H1 (cell line): Measurements from ENCODE around the gene LRRC4C. TPM values are rescaled to one million over a fixed set of nuclear protein-coding genes. Genes with fewer than 3 reads are reported as not detected.

ENCODE experiments used
- CTCF ChIA-PET: fragments of 300-600 bp; sonication (Branson Sonifier 250); formaldehyde crosslinking; loops from one replicate; lab custom pipeline; 2021; ENCODE audit not compliant: partially characterized antibody; lab: Charles Lee
- POLR2A ChIA-PET: fragments of 300-600 bp; sonication (Branson Sonifier 250); formaldehyde crosslinking; loops from one replicate; lab custom pipeline; 2021; ENCODE audit warnings: inconsistent platforms; ENCODE audit not compliant: partially characterized antibody; lab: Charles Lee
- DNase-seq, 2 experiments: peaks; one replicate each; pipeline versions ENCODE4 v3.0.0 to v3.0.0-alpha.2; 2010 to 2022; ENCODE audit warnings: low spot score in 2 of 2, low read depth in 1 of 2, mixed read lengths in 1 of 2
- FAIRE-seq: peaks from 2 replicates; lab custom pipeline; 2011; peaks lifted over from hg19 to GRCh38; lab: Jason Lieb, UNC
- H2AFZ ChIP-seq: 2 replicates; pipeline ENCODE4 v1.8.1; 2012; ENCODE audit warnings: low read length, inconsistent platforms
- H2AK5ac ChIP-seq: 2 replicates; pipeline ENCODE4 v1.6.1; 2013; ENCODE audit warnings: low read depth, low read length
- H2BK120ac ChIP-seq: replicated peaks from 2 replicates; pipeline ENCODE3; 2013; ENCODE audit warnings: low read depth, low read length, inconsistent platforms
- H2BK12ac ChIP-seq: 2 replicates; pipeline ENCODE4 v1.6.1; 2013; ENCODE audit warnings: low read depth, low read length
- H2BK15ac ChIP-seq: 2 replicates; pipeline ENCODE4 v1.6.1; 2013; ENCODE audit warnings: low read length
- H2BK20ac ChIP-seq: 2 replicates; pipeline ENCODE4 v1.6.1; 2013; ENCODE audit warnings: low read length
- H2BK5ac ChIP-seq: 2 replicates; pipeline ENCODE4 v1.6.1; 2013; ENCODE audit warnings: low read depth, low read length
- H3K14ac ChIP-seq: 2 replicates; pipeline ENCODE4 v1.6.1; 2013; ENCODE audit warnings: inconsistent platforms; ENCODE audit not compliant: insufficient read length
- H3K18ac ChIP-seq: 2 replicates; pipeline ENCODE4 v1.6.1; 2013; ENCODE audit warnings: low read length; ENCODE audit errors: extremely low read depth
- H3K23ac ChIP-seq: 2 replicates; pipeline ENCODE4 v1.6.1; 2013; ENCODE audit warnings: inconsistent platforms; ENCODE audit not compliant: insufficient read length
- H3K23me2 ChIP-seq: 2 replicates; pipeline ENCODE4 v1.6.1; 2013; ENCODE audit warnings: low read depth, low read length
- H3K27ac ChIP-seq: 2 replicates; pipeline ENCODE4 v1.6.1; 2011; ENCODE audit warnings: low read depth, low read length, inconsistent platforms
- H3K27me3 ChIP-seq, 4 experiments: replicated peaks in 1 of 4; 1 replicate in 1 of 4; 2 replicates in 3 of 4; pipeline versions ENCODE4 v1.6.1 to v1.8.1; 2011 to 2013; ENCODE audit warnings: low read length in 3 of 4, mild to moderate bottlenecking in 3 of 4, inconsistent platforms in 2 of 4, mixed read lengths in 2 of 4, moderate library complexity in 1 of 4; ENCODE audit not compliant: control insufficient read depth in 3 of 4, insufficient read depth in 3 of 4; ENCODE audit errors: extremely low read depth in 1 of 4
- H3K36me3 ChIP-seq, 4 experiments: 2 replicates each; pipeline versions ENCODE4 v1.6.1 to v1.8.1; 2011 to 2013; ENCODE audit warnings: mild to moderate bottlenecking in 4 of 4, low read length in 3 of 4, moderate library complexity in 2 of 4, control low read depth in 1 of 4, inconsistent platforms in 1 of 4; ENCODE audit not compliant: insufficient read depth in 4 of 4, control insufficient read depth in 2 of 4
- H3K4ac ChIP-seq: replicated peaks from 2 replicates; pipeline ENCODE3; 2013; ENCODE audit warnings: low read length, low read depth, mixed read lengths, inconsistent platforms; ENCODE audit not compliant: insufficient read length
- H3K4me1 ChIP-seq, 4 experiments: replicated peaks in 1 of 4; 1 replicate in 1 of 4; 2 replicates in 3 of 4; pipeline versions ENCODE4 v1.6.1 to v1.8.1; 2011 to 2013; ENCODE audit warnings: low read length in 3 of 4, inconsistent platforms in 2 of 4, mixed read lengths in 1 of 4; ENCODE audit not compliant: insufficient read depth in 4 of 4, control insufficient read depth in 3 of 4
- H3K4me2 ChIP-seq, 2 experiments: 2 replicates each; pipeline versions ENCODE4 v1.6.1 to v1.8.1; 2011 to 2013; ENCODE audit warnings: low read depth in 2 of 2, low read length in 2 of 2, control low read depth in 1 of 2, inconsistent platforms in 1 of 2, mild to moderate bottlenecking in 1 of 2; ENCODE audit not compliant: insufficient read depth in 1 of 2
- H3K4me3 ChIP-seq, 4 experiments: fragments of 200-600, 300-600 bp in 1 of 4; sonication (generic), shearing (Covaris generic), sonication (Bioruptor Twin) in 1 of 4; 2 replicates each; pipeline versions ENCODE4 v1.5.1 to v1.8.1; 2011 to 2016; ENCODE audit warnings: low read length in 4 of 4, low read depth in 3 of 4, control low read depth in 2 of 4, inconsistent platforms in 2 of 4, mild to moderate bottlenecking in 2 of 4, mixed read lengths in 1 of 4, moderate library complexity in 1 of 4; ENCODE audit not compliant: insufficient read depth in 2 of 4; ENCODE audit errors: extremely low read depth in 1 of 4
- H3K56ac ChIP-seq: replicated peaks from 2 replicates; pipeline ENCODE3; 2013; ENCODE audit warnings: low read depth, mild to moderate bottlenecking, mixed read lengths, low read length, inconsistent platforms; ENCODE audit not compliant: insufficient read length
- H3K79me1 ChIP-seq: 2 replicates; pipeline ENCODE4 v1.6.1; 2013; ENCODE audit warnings: low read depth, low read length, control low read depth
- H3K79me2 ChIP-seq, 2 experiments: 2 replicates each; pipeline versions ENCODE4 v1.6.1 to v1.8.1; 2012 to 2013; ENCODE audit warnings: low read length in 2 of 2, mild to moderate bottlenecking in 2 of 2, inconsistent platforms in 1 of 2; ENCODE audit not compliant: insufficient read depth in 2 of 2, control insufficient read depth in 1 of 2
- H3K9ac ChIP-seq, 4 experiments: replicated peaks in 1 of 4; 1 replicate in 1 of 4; 2 replicates in 3 of 4; pipeline versions ENCODE4 v1.6.1 to v1.8.1; 2011 to 2013; ENCODE audit warnings: low read depth in 3 of 4, low read length in 3 of 4, control low read depth in 2 of 4, mild to moderate bottlenecking in 2 of 4, moderate library complexity in 2 of 4, inconsistent platforms in 1 of 4; ENCODE audit errors: extremely low read depth in 1 of 4
- H3K9me3 ChIP-seq, 2 experiments: 2 replicates each; pipeline versions ENCODE4 v1.6.1 to v1.8.1; 2012 to 2013; ENCODE audit warnings: mild to moderate bottlenecking in 2 of 2, moderate library complexity in 2 of 2, control low read depth in 1 of 2, inconsistent platforms in 1 of 2, low read depth in 1 of 2, low read length in 1 of 2, mixed read lengths in 1 of 2; ENCODE audit not compliant: insufficient read depth in 2 of 2
- H4K20me1 ChIP-seq, 2 experiments: replicated peaks in 1 of 2; 2 replicates each; pipeline versions ENCODE3 to v1.8.1; 2011 to 2013; ENCODE audit warnings: inconsistent platforms in 2 of 2, low read length in 2 of 2, mild to moderate bottlenecking in 1 of 2; ENCODE audit not compliant: insufficient read depth in 2 of 2, control insufficient read depth in 1 of 2
- H4K5ac ChIP-seq: 2 replicates; pipeline ENCODE4 v1.6.1; 2013; ENCODE audit warnings: low read length, low read depth, mixed read lengths, inconsistent platforms; ENCODE audit not compliant: insufficient read length
- H4K8ac ChIP-seq: 2 replicates; pipeline ENCODE4 v1.8.0; 2013; ENCODE audit warnings: mild to moderate bottlenecking, moderate library complexity, low read length, inconsistent platforms; ENCODE audit not compliant: insufficient read depth; ENCODE audit errors: extremely low read depth
- H4K91ac ChIP-seq: replicated peaks from 2 replicates; pipeline ENCODE3; 2013; ENCODE audit warnings: low read length, mixed read lengths, inconsistent platforms; ENCODE audit not compliant: insufficient read length
- BCL11A ChIP-seq, 2 experiments: IDR thresholded peaks; one replicate each; pipeline ENCODE4 v1.6.1; 2011; ENCODE audit warnings: low read depth in 2 of 2, low read length in 2 of 2, mild to moderate bottlenecking in 2 of 2
- CHD1 ChIP-seq: IDR thresholded peaks from 2 replicates; pipeline ENCODE4 v1.6.1; 2012; ENCODE audit warnings: low read depth, low read length, improper control_type of control experiment
- CHD2 ChIP-seq: IDR thresholded peaks from 2 replicates; pipeline ENCODE4 v1.6.1; 2012; ENCODE audit warnings: low read length, improper control_type of control experiment
- PHF8 ChIP-seq: fragments of 200-600 bp; sonication (generic); conservative IDR thresholded peaks from 2 replicates; pipeline ENCODE4 v1.7.1; 2012; ENCODE audit warnings: low read depth, mild to moderate bottlenecking, inconsistent platforms, low read length, moderate library complexity
- POU5F1 ChIP-seq: IDR thresholded peaks from 2 replicates; pipeline ENCODE4 v1.6.1; 2011; ENCODE audit warnings: low read depth, mild to moderate bottlenecking, low read length, moderate library complexity
- RFX5 ChIP-seq: IDR thresholded peaks from 2 replicates; pipeline ENCODE4 v1.6.1; 2011; ENCODE audit warnings: low read depth, low read length, improper control_type of control experiment, borderline replicate concordance
- SP2 ChIP-seq: IDR thresholded peaks from 2 replicates; pipeline ENCODE4 v1.6.1; 2012; ENCODE audit warnings: mild to moderate bottlenecking, low read length, inconsistent platforms
- TAF7 ChIP-seq: optimal IDR thresholded peaks from 2 replicates; pipeline ENCODE3; 2011; ENCODE audit warnings: low read depth, mild to moderate bottlenecking, inconsistent platforms, low read length, moderate library complexity, borderline replicate concordance
- WGBS, 2 experiments: shearing (Covaris generic) in 1 of 2; methylation state at CpG; one replicate each; pipeline versions ENCODE4 v1.1.6 to v1.1.7; 2013 to 2015; ENCODE audit warnings: low lambda C conversion rate in 2 of 2, mixed read lengths in 2 of 2, inconsistent platforms in 1 of 2, low coverage in 1 of 2, missing lambda C conversion rate in 1 of 2; ENCODE audit not compliant: insufficient replicate concordance in 2 of 2, insufficient coverage in 1 of 2, insufficient read length in 1 of 2; ENCODE audit errors: extremely low coverage in 1 of 2, missing lambda C conversion rate in 1 of 2; 5-methylcytosine and 5-hydroxymethylcytosine counted together
- polyA plus RNA-seq, 7 experiments: library from polyadenylated mRNA; depleted of rRNA in 3 of 7; stranded (reverse) in 5 of 7; unstranded in 2 of 7; fragments of >200 nt in 5 of 7; fragments of 200-250 nt in 2 of 7; gene quantifications; 1 replicate in 5 of 7; 2 replicates in 1 of 7; 4 replicates in 1 of 7; pipeline versions ENCODE4 v1.2.1 to v1.2.3, GENCODE V29; 2011 to 2013; ENCODE audit warnings: missing spikeins in 2 of 7, mixed read lengths in 2 of 7
- total RNA-seq: library from RNA; stranded (reverse); fragmentation: NEBNext Ultra II Directional; extraction: Animal tissue kit (Norgen Biotek cat#: 25700); gene quantifications from 2 replicates; pipeline ENCODE4 v1.2.1, GENCODE V29; 2021

Gene LRRC4C
- total and polyA plus RNA-seq, 2 of the 8 experiments (the other 6 are each of a cell fraction or from before 2014, with no cell fraction given), result 0.23 to 2.2 TPM

DNA sequence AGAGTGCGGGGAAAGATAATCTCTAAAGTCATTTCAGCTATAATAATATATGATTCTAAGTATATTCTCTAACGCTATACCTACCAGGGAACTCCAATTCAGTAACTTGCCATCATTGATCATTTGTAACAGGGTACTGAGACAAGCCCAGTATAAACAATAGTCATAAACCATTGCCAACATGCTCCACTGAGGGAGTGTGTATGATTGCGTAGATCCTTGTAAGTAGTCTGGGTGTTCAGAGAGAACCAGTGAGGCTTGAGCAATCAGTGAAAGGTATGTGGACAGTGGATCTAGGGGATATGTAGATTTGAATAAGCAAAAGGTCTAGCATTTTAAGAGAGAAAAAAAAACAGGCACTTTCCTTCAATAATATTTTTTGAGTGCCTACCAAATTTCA, 1326.0 kb downstream of the LRRC4C start:
- Histone ChIP-seq H2AFZ (no peak overlapping the region), H3K23me2 (no peaks in the 10 kb centered on the region), H3K4me3 (no peak overlapping the region), H4K8ac (no peak overlapping the region), H2AK5ac (no peak overlapping the region), H4K20me1 (no peaks in the 10 kb centered on the region), H2BK120ac (no peak overlapping the region), H2BK20ac (no peak overlapping the region), H3K27ac (no peak overlapping the region), H2BK12ac (no peak overlapping the region), H4K5ac (no peak overlapping the region), H3K36me3 (no peaks in the 10 kb centered on the region), H3K9me3 (no peaks in the 10 kb centered on the region), H3K79me2 (no peaks in the 10 kb centered on the region), H3K18ac (no peak overlapping the region), H3K23ac (no peak overlapping the region), H3K79me1 (no peaks in the 10 kb centered on the region), H3K4ac (no peak overlapping the region), H2BK5ac (no peak overlapping the region), H4K91ac (no peak overlapping the region), H3K4me1 (no peaks in the 10 kb centered on the region), H3K4me2 (no peak overlapping the region), H3K27me3 (no peaks in the 10 kb centered on the region), H3K9ac (no peak overlapping the region), H2BK15ac (no peak overlapping the region), H3K14ac (no peak overlapping the region), H3K56ac (no peak overlapping the region)
- TF ChIP-seq POU5F1, result no peak
- TF ChIP-seq TAF7, result no peak
- TF ChIP-seq CHD2, result no peak
- TF ChIP-seq CHD1, result no peak
- TF ChIP-seq RFX5, result no peak
- TF ChIP-seq PHF8, result no peak
- no peak for TF ChIP-seq BCL11A (IDR thresholded peaks at IDR 0.05; ENCODE audit: low read depth in 2 of 2, low read length in 2 of 2)
- TF ChIP-seq SP2, result no peak
- POLR2A ChIA-PET, result no interaction called here
- CTCF ChIA-PET, result interaction anchor here (2.8 kb wide), 1 partner anchor 161 kb away, joined by 9 read pairs; no protein-coding TSS in a partner anchor
- no peak for DNase-seq
- WGBS, 2 experiments, result 96% methylated on average over 3 of the region's 3 CpGs; no CpG with 5 or more reads in 1 of the 2 experiments
- no peak for FAIRE-seq
